SK-MEL-5 (cell line): ENCODE measurements around the gene ASIC5. TPM values are rescaled to one million over a fixed set of nuclear protein-coding genes. Genes with fewer than 3 reads are reported as not detected.
A peak's percentile ranks its signal among the peaks of the same experiment; 100 is the strongest.
"Not testable (repeated sequence)": the region's sequence is repeated elsewhere in the genome, so short reads cannot be mapped to it uniquely, and the experiment has no call there.

ENCODE experiments used
- DNase-seq: peaks from one replicate; pipeline ENCODE4 v3.0.0-alpha.2; 2016; ENCODE audit warnings: low read depth, low spot score
- in situ Hi-C: cut with HindIII; loops from 2 replicates; pipeline ENCODE4 v1.10.0; 2016; ENCODE audit warnings: low sequenced_read_pairs, high pct_unique_total_duplicates, low pct_unique_long_range_greater_than_20kb
- total RNA-seq: library from RNA; depleted of rRNA; stranded (reverse); fragments of >200 nt; shearing (Covaris generic); gene quantifications from 2 replicates; pipeline ENCODE4 v1.2.3, GENCODE V29; 2014

ASIC5 gene
- total RNA-seq, 1 experiment from 2014 or later = not detected

DNA sequence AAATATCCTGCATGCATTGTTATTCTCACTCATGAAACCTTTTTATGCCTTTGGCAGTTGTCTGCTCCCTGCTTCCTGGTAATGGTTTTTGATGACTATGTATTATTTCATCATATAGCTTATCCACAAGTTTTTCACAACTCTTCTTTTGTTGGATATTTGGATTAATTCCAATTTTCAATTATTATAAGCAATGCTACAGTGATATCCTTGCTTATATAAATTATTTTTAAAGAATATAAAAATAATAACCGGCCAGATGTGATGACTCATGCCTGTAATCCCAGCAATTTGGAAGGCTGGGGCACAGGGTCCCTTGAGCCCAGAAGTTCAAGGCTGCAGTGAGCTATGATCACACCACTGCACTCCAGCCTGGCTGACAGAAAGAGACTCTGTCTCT is 47.0 kb downstream of the ASIC5 start:
- in situ Hi-C loops = no loop called here
- no peak for DNase-seq

- DNase-seq = no peak
- in situ Hi-C loops = no loop called here
Observed at GRCh38 chr4:155818639-155819038, 47.4 kb downstream of the ASIC5 start.

- no peak for DNase-seq
Observed at GRCh38 chr4:155811083-155811482, 55.0 kb downstream of the ASIC5 start.

DNA sequence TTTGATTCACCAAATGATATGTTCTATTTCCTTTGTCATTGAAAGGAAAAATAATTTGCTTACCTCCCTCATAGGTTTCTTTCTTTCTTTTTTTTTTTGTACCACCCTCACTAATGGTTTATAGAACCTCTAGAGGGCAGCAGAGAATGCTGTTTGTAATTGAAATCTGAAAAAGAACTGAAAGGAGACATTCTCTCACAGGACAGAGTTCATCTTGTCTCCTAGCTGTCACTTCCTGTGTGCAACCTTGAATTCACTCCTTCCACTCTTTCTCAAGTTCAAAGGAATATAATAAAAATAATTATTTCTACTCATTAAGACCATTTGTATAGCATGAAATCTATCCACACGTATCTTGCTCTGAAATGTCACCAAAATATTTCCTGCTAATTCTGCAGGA is 56.2 kb downstream of the ASIC5 start:
- in situ Hi-C loops = no loop called here
- DNase-seq = peak; percentile 90

More at GRCh38 chr4:155811083-155811482, 55.0 kb downstream of the ASIC5 start:
- in situ Hi-C loops = no loop called here

DNA sequence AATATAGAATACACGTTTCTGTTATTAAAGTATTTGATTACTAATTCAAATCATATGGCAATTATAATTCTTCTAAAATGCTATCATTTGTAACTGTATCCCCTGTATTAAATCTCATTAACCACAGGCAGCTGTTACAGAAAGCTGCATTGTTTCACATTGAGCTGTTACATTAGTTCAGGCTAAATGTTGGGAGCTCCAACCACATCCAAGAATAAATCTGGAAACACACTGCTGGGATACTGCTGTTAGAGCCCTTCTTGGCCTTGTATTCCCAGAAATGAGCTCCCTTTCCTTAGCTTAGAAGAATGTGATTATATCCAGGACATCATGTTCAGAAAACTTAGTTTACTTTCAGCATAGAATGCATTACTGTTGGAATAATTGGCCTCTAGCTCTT is 59.1 kb downstream of the ASIC5 start:
- DNase-seq = no peak
- in situ Hi-C loops = no loop called here

DNA sequence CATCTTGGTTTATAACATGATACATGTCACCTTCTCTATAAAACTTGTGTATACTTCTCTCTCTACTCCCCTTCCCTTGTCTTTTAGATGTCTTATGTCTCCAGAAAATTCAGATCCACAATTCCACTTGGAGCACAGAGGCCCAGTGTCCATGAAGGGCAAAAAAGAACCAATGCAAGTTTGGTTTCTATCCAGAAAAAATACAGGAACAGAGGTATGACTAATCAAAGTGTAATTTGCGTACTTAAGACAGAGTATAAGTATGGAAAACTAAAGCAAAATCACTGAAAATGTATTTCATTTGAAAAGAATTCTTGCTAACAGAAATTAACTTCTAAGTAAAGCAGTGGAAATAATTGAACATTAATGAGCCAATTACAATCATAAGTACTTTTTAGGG is 61.1 kb downstream of the ASIC5 start:
- in situ Hi-C loops = no loop called here

GRCh38 chr4:155802190-155802959 is 63.7 kb downstream of the ASIC5 start:
- DNase-seq = no peak
- in situ Hi-C loops = no loop called here

More for the DNA sequence above, 61.1 kb downstream of the ASIC5 start:
- no peak for DNase-seq

DNA sequence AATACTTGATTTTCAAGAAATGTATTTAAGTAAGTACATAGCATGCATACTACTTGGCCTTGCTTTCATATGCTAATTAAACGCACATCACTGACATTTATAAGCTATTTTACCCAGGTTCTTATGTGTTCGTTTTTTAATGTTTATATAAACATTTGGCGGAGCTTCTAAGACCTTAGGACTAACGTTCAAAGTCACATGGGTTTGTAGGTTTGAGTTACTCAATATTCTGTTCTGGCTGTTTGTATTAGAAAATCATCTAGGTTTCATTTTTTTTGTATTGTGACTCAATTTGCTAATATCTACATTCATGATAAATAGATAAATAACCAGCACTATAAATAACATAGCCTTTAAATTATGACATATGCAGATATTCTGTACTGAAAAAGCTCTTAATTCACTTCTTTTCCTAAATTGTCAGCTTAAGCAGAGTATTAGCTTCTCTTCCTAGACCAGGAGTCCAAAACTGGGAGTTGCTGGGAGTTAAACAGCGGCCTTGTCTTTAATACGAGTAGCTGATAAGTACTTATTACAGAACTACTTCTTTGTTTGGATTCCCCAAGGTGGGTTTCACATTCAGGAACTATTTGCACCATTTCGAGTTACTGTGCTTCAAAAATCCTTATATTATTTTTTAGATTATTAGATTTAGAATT is 65.3 kb downstream of the ASIC5 start:
- in situ Hi-C loops = no loop called here
- DNase-seq = no peak

DNA sequence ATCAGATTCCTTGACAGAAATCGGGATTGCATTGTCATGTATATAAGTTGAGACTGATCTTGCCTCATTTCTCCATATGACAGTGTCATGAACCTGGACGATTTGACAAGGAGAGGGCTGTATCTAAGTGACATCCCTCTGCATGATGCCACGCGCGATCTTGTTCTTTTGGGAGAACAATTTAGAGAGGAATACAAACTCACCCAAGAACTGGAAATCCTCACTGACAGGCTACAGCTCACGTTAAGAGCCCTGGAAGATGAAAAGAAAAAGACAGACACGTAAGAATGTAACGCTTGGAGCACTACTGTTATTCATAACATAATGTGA is 66.3 kb downstream of the ASIC5 start:
- in situ Hi-C loops = no loop called here

DNA sequence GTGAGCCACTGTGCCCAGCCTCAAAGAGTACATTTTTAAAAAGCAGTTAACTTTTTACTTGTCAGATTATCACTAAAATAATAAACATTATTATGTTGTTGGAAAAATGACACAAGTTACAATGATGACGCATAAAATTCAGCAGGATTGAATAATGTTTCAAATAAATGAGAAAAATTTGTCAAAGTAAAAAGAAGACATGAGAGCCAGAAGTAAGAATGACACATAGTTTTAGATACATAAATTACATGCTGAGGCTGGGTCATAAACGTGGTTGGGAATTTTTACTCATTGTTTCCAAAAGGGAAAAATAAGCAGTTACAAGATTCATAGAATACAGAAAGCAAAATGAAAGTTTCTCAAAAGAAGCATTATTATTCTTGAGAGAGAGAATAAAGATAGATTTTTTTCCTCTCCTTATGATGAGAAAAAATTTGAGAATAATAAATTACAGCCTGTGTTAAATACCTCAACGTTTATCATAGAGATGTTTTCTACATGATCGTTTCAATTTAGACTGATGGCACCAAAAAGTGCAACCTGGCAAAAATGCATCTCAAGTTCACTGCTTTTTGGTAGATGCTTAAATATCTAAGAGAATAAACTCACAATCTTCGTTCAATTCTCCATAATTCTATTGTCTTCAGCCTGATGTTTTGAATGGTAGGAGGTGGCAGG is 66.8 kb downstream of the ASIC5 start:
- no peak for DNase-seq
- in situ Hi-C loops = no loop called here

More for the DNA sequence above, 66.3 kb downstream of the ASIC5 start:
- DNase-seq = no peak

DNA sequence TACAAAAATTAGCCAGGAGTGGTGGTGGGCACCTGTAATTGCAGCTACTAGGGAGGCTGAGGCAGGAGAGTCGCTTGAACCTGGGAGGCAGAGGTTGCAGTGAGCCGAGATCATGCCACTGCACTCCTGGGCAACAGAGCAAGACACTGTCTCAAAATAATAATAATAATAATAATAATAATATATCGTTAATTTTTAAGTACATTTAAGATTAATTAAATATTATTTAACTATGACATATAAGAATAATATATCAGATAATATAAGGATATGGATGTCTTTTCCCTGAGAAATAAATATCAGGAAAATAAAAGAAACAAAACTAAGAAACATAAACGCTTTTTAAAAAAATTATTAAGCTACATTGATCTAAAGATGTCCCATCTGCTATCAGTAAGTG is 68.5 kb downstream of the ASIC5 start:
- DNase-seq, in situ Hi-C loops: not testable (repeated sequence)

GRCh38 chr4:155795991-155796390 is 70.1 kb downstream of the ASIC5 start:
- in situ Hi-C loops = no loop called here
- peak; percentile 45 for DNase-seq

GRCh38 chr4:155794589-155795236 is 71.4 kb downstream of the ASIC5 start:
- in situ Hi-C loops = no loop called here
- DNase-seq = no peak

GRCh38 chr4:155789982-155790381 is 76.1 kb downstream of the ASIC5 start:
- in situ Hi-C loops = no loop called here
- no peak for DNase-seq

- DNase-seq = no peak
- in situ Hi-C loops = no loop called here
Observed at GRCh38 chr4:155789391-155789790, 76.7 kb downstream of the ASIC5 start.

DNA sequence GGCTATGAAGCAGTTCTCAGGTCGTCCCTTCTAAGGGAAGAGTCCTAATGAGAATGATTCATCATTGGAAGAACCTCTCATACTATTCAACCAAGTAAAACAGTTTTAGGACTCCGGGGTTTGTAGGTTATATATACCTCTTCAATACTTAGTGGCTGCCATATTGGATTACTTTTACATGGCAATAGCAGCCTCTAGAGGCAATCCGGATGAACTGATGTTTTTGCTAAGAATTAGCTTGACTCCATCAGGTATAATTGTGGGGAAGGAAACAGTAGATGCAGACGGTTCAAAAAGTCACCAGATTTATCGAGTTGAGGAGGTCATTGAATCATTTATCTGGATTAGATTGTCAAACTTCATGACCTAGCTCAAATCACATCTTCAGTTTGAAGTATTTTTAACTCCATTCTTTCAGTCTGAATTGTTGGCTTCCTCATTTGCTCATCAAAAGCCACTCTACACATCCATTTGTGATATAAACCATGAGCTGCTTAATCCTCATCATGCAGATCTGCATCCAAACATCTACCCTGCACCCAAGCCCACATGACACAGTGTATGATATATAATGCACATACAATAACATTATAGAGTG is 78.9 kb downstream of the ASIC5 start:
- peak; percentile 73 for DNase-seq
- in situ Hi-C loops = no loop called here

- no peak for DNase-seq
- in situ Hi-C loops = no loop called here
Observed at GRCh38 chr4:155785828-155786227, 80.2 kb downstream of the ASIC5 start.

- in situ Hi-C loops = no loop called here
- DNase-seq = no peak
Observed at GRCh38 chr4:155784637-155785036, 81.4 kb downstream of the ASIC5 start.
